ENCODE results near the gene SLC34A3. TPM values are rescaled to one million over a fixed set of nuclear protein-coding genes. Genes with fewer than 3 reads are reported as not detected.
A peak's percentile ranks its signal among the peaks of the same experiment; 100 is the strongest.

Gene SLC34A3
- total RNA-seq: not detected in 2 replicates
- polyA plus RNA-seq: not detected in 2 replicates
- not detected in 2 replicates for polyA plus RNA-seq (2011; cell fraction: cytosol; rRNA removed)
- polyA plus RNA-seq (2011; cell fraction: nucleus; rRNA removed): not detected in 2 replicates
- polyA plus RNA-seq (2012): 0.15 TPM in 1 of 2 replicates, not detected in the other
- not detected in 2 replicates for polyA minus RNA-seq
- polyA minus RNA-seq (2011; cell fraction: cytosol; rRNA and poly(A)+ RNA removed): 0.41 TPM
- not detected in 2 replicates for polyA minus RNA-seq (2011; cell fraction: nucleus; rRNA and poly(A)+ RNA removed)
- Bru-seq, nascent RNA: percentile 7 among the genes with signal in this experiment
- not detected for BruChase-seq, experiment 1, labeled RNA remaining after a 6-hour chase
- BruChase-seq, experiment 2, labeled RNA remaining after a 2-hour chase: not detected
- long read RNA-seq: 0 reads

DNA sequence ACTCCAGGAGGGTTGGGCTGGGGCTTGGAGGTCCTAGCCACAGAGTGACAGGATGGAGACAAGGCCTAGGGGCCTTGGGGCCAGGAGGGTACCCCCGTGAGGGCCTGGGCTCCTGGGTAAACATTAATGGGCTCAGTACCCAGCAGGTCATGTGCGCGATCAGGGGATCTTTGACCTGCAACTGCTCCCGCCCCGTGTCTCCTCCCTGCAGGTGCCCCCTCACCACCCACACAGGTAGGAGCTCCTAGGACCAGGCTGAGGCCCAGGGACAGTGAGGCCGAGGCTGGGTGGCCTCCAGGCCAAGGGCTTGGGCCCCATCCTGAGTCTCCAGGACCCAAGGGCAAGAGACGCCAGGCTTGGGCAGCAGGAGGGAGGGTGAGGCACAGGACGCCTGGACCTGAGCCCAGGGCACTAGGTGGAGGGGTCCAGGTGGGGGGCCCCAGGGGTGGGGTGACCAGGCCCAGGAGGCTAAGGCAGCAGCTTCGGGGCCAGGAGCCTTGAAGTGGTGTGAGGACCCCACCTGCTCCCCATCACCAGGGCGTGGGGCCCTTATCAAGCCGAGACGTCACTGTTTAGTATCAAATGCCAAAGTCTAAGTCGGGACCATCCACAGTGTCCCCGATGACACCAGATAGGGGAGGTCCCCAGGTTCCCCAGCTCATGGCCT lies at the start of gene SLC34A3:
SLC34A3 (plus strand) TSS at position 197 of the 667 bp plus-strand sequence. CDS start 802 bp downstream, outside the sequence.
- no peak within 1 kb of the TSS for H3K9ac ChIP-seq (replicated peaks; ENCODE audit: extremely low read depth, insufficient read depth, low read length)
- no peaks in the 10 kb centered on the region for H3K4me1 ChIP-seq (ENCODE audit: control insufficient read depth, extremely low read depth, insufficient read depth, low read length)
- dilution Hi-C loops (cut with MboI; ENCODE audit: extremely low pct_ligation_motif_present, low sequenced_read_pairs) (no loop called here), intact Hi-C loops (cut with micrococcal nuclease) (no loop called here)
- ChIA-PET CTCF (no interaction called here), POLR2A (interaction anchor here (2.6 kb wide), 1 partner anchor 10 kb away, joined by 6 read pairs; the partner anchor contains the start of gene TUBB4B)
- no TSS peak for BruUV-seq (replicated peaks)
- DNase-seq (ENCODE audit: low read depth, low spot score): no peak
- no peak within 1 kb of the TSS for H3K4me3 ChIP-seq (replicated peaks in 1 of 3; ENCODE audit: insufficient read depth in 1 of 3, low read depth in 1 of 3, low read length in 3 of 3)
- H4K20me1 ChIP-seq (replicated peaks; ENCODE audit: control insufficient read depth, extremely low read depth, insufficient read depth, low read length): no peaks in the 10 kb centered on the region
- H3K36me3 ChIP-seq (ENCODE audit: control insufficient read depth in 2 of 2, extremely low read depth in 1 of 2, insufficient read depth in 2 of 2, low read length in 2 of 2): no peaks in the 10 kb centered on the region
- no peak within 1 kb of the TSS for H3K27ac ChIP-seq (ENCODE audit: insufficient read depth, low read depth, low read length)
- TF ChIP-seq GATA2 (IDR thresholded peaks at IDR 0.05; ENCODE audit: insufficient read depth, insufficient read length, low read depth, low read length) (no peak), FOS (IDR thresholded peaks at IDR 0.05; ENCODE audit: borderline replicate concordance, insufficient read depth, low read length) (no peak), EZH2 (IDR thresholded peaks at IDR 0.05; ENCODE audit: borderline replicate concordance, low read depth, low read length, severe bottlenecking) (no peak), POLR2AphosphoS5 (IDR thresholded peaks at IDR 0.05; ENCODE audit: insufficient read depth, low read depth, low read length) (no peak), JUN (IDR thresholded peaks at IDR 0.05; ENCODE audit: borderline replicate concordance, insufficient read depth, insufficient read length, low read depth) (no peak), MYC (IDR thresholded peaks at IDR 0.05; ENCODE audit: low read depth, low read length) (no peak), POLR2A (IDR thresholded peaks at IDR 0.05; ENCODE audit: low read depth, low read length) (no peak)
- TF ChIP-seq, protein P1, sequence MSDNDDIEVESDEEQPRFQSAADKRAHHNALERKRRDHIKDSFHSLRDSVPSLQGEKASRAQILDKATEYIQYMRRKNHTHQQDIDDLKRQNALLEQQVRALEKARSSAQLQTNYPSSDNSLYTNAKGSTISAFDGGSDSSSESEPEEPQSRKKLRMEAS (IDR thresholded peaks at IDR 0.05; ENCODE audit: insufficient read depth, insufficient read length): no peak
- TF ChIP-seq, protein P2, sequence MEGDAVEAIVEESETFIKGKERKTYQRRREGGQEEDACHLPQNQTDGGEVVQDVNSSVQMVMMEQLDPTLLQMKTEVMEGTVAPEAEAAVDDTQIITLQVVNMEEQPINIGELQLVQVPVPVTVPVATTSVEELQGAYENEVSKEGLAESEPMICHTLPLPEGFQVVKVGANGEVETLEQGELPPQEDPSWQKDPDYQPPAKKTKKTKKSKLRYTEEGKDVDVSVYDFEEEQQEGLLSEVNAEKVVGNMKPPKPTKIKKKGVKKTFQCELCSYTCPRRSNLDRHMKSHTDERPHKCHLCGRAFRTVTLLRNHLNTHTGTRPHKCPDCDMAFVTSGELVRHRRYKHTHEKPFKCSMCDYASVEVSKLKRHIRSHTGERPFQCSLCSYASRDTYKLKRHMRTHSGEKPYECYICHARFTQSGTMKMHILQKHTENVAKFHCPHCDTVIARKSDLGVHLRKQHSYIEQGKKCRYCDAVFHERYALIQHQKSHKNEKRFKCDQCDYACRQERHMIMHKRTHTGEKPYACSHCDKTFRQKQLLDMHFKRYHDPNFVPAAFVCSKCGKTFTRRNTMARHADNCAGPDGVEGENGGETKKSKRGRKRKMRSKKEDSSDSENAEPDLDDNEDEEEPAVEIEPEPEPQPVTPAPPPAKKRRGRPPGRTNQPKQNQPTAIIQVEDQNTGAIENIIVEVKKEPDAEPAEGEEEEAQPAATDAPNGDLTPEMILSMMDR (IDR thresholded peaks at IDR 0.05; ENCODE audit: extremely low read depth in 1 of 2, insufficient read depth in 1 of 2, low read depth in 1 of 2, low read length in 2 of 2): no peak
- H3K9me3 ChIP-seq (replicated peaks; ENCODE audit: control insufficient read depth, insufficient read depth, low read length): no peaks in the 10 kb centered on the region
- no peaks in the 10 kb centered on the region for H3K79me2 ChIP-seq (ENCODE audit: control insufficient read depth, insufficient read depth, low read length)
- H2AFZ ChIP-seq (ENCODE audit: low read depth, low read length): no peak within 1 kb of the TSS
- no peaks in the 10 kb centered on the region for H3K27me3 ChIP-seq (ENCODE audit: control insufficient read depth in 2 of 2, insufficient read depth in 2 of 2, low read length in 2 of 2)
- no peaks in the 10 kb centered on the region for H3K9me1 ChIP-seq (replicated peaks; ENCODE audit: control insufficient read depth, extremely low read depth, insufficient read depth, low read length)
- FAIRE-seq: no peak
- no peak within 1 kb of the TSS for H3K4me2 ChIP-seq (ENCODE audit: insufficient read depth, low read length)
